Body of pancreas (tissue), 4 donors: ENCODE results near the gene SLC16A5. TPM values are rescaled to one million over a fixed set of nuclear protein-coding genes. Genes with fewer than 3 reads are reported as not detected.
A peak's percentile ranks its signal among the peaks of the same experiment; 100 is the strongest.

ENCODE experiments used
- ATAC-seq: fragments of 150-250 bp; one replicate; pipeline ENCODE4 v1.9.1; 2016
- DNase-seq, 4 donors: peaks; one replicate each; pipeline ENCODE4 v3.0.0-alpha.2; 2019
- H3K27ac ChIP-seq, 4 donors: fragments of 200-600 bp; sonication (generic); 1 replicate in 3 of 4; 2 replicates in 1 of 4; pipeline versions ENCODE4 v1.5.1 to v1.6.1; 2016 to 2019; ENCODE audit warnings: mild to moderate bottlenecking in 1 of 4, mixed read lengths in 1 of 4, moderate library complexity in 1 of 4
- H3K27me3 ChIP-seq, 2 donors: fragments of 200-600 bp; sonication (generic); one replicate each; pipeline ENCODE4 v1.6.0; 2016; ENCODE audit warnings: mild to moderate bottlenecking in 1 of 2
- H3K36me3 ChIP-seq, 2 donors: fragments of 200-600 bp; sonication (generic); replicated peaks in 1 of 2; 2 replicates each; pipeline ENCODE4 v1.5.1; 2016; ENCODE audit warnings: low read depth in 2 of 2; ENCODE audit not compliant: insufficient read depth in 1 of 2
- H3K4me1 ChIP-seq: fragments of 200-600 bp; sonication (generic); one replicate; pipeline ENCODE4 v1.6.0; 2016
- H3K4me3 ChIP-seq, 2 donors: fragments of 200-600 bp; sonication (generic); 1 replicate in 1 of 2; 2 replicates in 1 of 2; pipeline ENCODE4 v1.5.1; 2016 to 2019
- H3K9me3 ChIP-seq, 3 donors: fragments of 200-600 bp; sonication (generic); 1 replicate in 2 of 3; 2 replicates in 1 of 3; pipeline ENCODE4 v1.5.1; 2016
- CTCF ChIP-seq, 7 experiments: fragments of 450-650 bp in 4 of 7; fragments of 200-600 bp in 3 of 7; sonication (generic) in 3 of 7; IDR thresholded peaks; one replicate each; pipeline ENCODE4 v1.5.1; 2016 to 2019; ENCODE audit warnings: antibody characterized with exemption in 7 of 7
- POLR2A ChIP-seq, 3 donors: fragments of 450-650 bp; IDR thresholded peaks; one replicate each; pipeline ENCODE4 v1.6.1; 2016; ENCODE audit warnings: antibody characterized with exemption in 3 of 3, mild to moderate bottlenecking in 2 of 3
- WGBS, 2 donors: methylation state at CpG; one replicate each; pipeline ENCODE4 v1.1.5; 2017; 5-methylcytosine and 5-hydroxymethylcytosine counted together
- intact Hi-C: fragments of 100-400 bp; cut with DNase I; formaldehyde crosslinking; loops from one replicate; pipeline ENCODE4 v1.15.1; 2023
- total RNA-seq, 2 donors: library from RNA; depleted of rRNA; stranded (reverse); fragments of >200 nt; gene quantifications; one replicate each; pipeline ENCODE4 v1.1.0, GENCODE V29; 2016

SLC16A5 gene
- total RNA-seq, 2 donors from 2014 or later = 2.1 to 14.8 TPM

DNA sequence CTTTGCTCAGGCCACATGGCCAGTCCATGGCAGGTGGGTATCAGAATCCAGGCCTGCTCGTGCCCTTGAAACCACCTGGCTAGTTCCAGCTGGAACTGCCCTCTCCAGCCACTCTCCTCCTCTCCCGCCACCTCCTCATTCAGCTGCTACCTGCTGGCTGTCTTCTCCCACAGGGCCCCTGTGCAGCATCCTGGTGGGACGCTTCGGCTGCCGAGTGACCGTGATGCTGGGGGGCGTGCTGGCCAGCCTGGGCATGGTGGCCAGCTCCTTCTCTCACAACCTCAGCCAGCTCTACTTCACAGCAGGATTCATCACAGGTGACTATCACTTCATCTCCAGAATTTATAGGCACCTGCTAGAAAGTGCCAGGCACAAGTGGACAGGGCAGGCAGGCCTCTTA, 10.1 kb downstream of the SLC16A5 start:
- peaks cover 24% of the 10 kb centered on the region for H3K4me1 ChIP-seq
- no peak for ATAC-seq
- no peak overlapping the region for H3K27ac ChIP-seq

DNA sequence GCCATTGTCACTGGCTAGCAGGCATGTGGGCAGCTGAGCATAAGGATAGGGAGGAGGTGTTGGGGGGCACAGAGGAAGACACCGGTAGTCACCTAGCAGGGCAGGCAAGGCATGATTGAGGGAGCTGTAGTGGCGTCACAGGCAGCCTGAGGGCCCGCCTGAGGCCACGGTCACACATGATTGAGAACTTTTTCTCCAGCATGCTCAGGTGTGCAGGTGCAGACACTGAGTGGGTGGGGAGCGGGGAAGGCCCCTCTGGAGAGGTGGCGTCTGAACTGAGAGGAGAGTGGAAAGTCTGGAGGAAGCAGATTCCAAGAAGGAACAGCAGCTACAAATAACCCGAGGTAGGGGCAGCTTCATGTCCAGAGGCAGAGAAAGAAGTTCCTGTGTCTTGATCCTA, 11.1 kb downstream of the SLC16A5 start:
- Histone ChIP-seq H3K27me3 (no peaks in the 10 kb centered on the region), H3K4me1 (peaks cover 14% of the 10 kb centered on the region), H3K36me3 (no peaks in the 10 kb centered on the region), H3K27ac (no peak overlapping the region), H3K4me3 (no peak overlapping the region), H3K9me3 (no peaks in the 10 kb centered on the region)
- intact Hi-C loops = no loop called here
- ATAC-seq = no peak
- WGBS, 2 donors = 86 to 88% methylated on average over 7 of the region's 7 CpGs
- DNase-seq = no peak
- no peak for TF ChIP-seq CTCF (IDR thresholded peaks at IDR 0.05)
- TF ChIP-seq POLR2A (IDR thresholded peaks at IDR 0.05) = no peak

More for the DNA sequence above, 10.1 kb downstream of the SLC16A5 start:
- 70 to 72% methylated on average over 6 to 7 of the region's 7 CpGs for WGBS, 2 donors
- no peak for TF ChIP-seq POLR2A (IDR thresholded peaks at IDR 0.05)
- no peaks in the 10 kb centered on the region for H3K27me3 ChIP-seq
- intact Hi-C loops = no loop called here
- no peaks in the 10 kb centered on the region for H3K36me3 ChIP-seq
- DNase-seq = peak in 1 of 4 donors; percentile 38
- no peaks in the 10 kb centered on the region for H3K9me3 ChIP-seq
- H3K4me3 ChIP-seq = no peak overlapping the region

DNA sequence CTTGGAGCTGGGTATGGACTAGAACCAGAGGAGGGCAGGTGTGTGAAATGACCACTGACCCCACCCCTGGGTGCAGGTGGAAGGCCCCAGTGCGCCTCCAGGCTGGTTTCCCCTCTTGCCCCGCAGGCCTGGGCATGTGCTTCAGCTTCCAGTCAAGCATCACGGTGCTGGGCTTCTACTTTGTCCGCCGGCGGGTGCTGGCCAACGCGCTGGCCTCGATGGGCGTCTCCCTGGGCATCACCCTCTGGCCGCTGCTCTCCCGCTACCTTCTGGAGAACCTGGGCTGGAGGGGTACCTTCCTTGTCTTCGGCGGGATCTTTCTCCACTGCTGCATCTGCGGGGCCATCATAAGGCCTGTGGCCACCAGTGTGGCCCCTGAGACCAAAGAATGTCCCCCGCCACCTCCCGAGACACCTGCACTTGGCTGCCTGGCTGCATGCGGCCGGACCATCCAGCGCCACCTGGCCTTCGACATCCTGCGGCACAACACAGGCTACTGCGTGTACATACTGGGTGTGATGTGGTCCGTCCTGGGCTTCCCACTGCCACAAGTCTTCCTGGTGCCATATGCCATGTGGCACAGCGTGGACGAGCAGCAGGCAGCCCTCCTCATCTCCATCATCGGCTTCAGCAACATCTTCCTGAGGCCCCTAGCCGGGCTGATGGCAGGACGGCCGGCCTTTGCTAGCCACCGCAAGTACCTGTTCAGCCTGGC, 12.3 kb downstream of the SLC16A5 start:
- no peak overlapping the region for H3K27ac ChIP-seq
- no peaks in the 10 kb centered on the region for H3K36me3 ChIP-seq
- H3K4me3 ChIP-seq = no peak overlapping the region
- TF ChIP-seq CTCF (IDR thresholded peaks at IDR 0.05) (no peak), POLR2A (IDR thresholded peaks at IDR 0.05) (no peak)
- intact Hi-C loops = no loop called here
- no peak for ATAC-seq
- H3K27me3 ChIP-seq = no peaks in the 10 kb centered on the region
- 91 to 94% methylated on average over 19 to 29 of the region's 31 CpGs for WGBS, 2 donors
- peaks cover 16% of the 10 kb centered on the region for H3K4me1 ChIP-seq
- H3K9me3 ChIP-seq = no peaks in the 10 kb centered on the region
- DNase-seq = no peak

GRCh38 chr17:75102385-75102821, 14.6 kb downstream of the SLC16A5 start:
- no peak for DNase-seq
- ATAC-seq = no peak

More at GRCh38 chr17:75102385-75102821, 14.6 kb downstream of the SLC16A5 start:
- Histone ChIP-seq H3K36me3 (no peaks in the 10 kb centered on the region), H3K4me3 (no peak overlapping the region), H3K9me3 (no peaks in the 10 kb centered on the region), H3K27ac (no peak overlapping the region), H3K4me1 (peaks cover 14% of the 10 kb centered on the region), H3K27me3 (no peaks in the 10 kb centered on the region)
- TF ChIP-seq POLR2A (IDR thresholded peaks at IDR 0.05) (no peak), CTCF (IDR thresholded peaks at IDR 0.05) (no peak)
- intact Hi-C loops = no loop called here
- 52 to 67% methylated on average over 12 of the region's 12 CpGs for WGBS, 2 donors
